GM18505 (cell line): ENCODE results near the gene DSG3.

Source experiments
- ATAC-seq: cut with Tn5 transposase; IDR thresholded peaks from one replicate; pipeline ENCODE4 v1.9.1; 2021; ENCODE audit not compliant: unreplicated experiment
- POLR2A ChIP-seq: IDR thresholded peaks from 4 replicates; pipeline ENCODE4 v1.6.1; 2011; ENCODE audit warnings: borderline replicate concordance; ENCODE audit not compliant: insufficient read depth, insufficient read length; ENCODE audit errors: extremely low read depth

Gene DSG3

DNA sequence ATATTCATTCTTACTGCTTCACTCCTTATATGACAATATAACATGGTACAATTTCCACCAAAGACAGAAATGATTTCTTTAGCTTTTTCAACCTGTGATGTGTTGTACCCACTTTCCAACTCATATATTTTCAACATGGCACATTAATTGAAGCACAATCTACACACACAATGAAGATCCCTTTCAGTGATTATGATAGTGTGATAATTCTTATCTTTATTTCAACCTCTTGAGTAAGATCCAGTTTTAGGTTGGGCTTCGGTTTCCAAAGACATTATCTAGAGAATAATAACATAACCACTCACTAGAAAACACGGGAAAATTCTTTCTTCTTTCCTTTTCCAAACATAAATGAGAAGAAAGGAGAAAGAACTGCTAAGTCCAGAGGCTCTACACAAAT lies 3.4 kb upstream of the DSG3 start:
- TF ChIP-seq POLR2A: no peak
- ATAC-seq: no peak

DNA sequence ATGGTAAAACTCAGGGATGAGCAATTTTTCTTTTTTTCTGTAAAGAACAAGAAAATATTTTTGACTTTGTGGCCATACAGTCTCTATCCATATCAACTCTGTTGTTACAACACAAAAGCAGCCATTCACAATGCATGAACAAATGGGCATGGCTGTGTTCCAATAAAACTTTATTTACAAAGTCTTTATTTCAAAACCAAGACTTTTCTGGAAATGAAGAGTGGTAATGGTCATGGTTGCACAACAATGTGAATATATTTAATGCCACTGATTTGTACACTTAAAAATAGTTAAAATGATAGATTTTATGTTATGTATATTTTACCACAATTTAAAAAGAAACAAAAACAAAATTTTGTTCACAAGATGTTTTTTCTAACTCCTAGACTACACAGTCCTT lies 1.6 kb upstream of the DSG3 start:
- no peak for ATAC-seq
- no peak for TF ChIP-seq POLR2A

DNA sequence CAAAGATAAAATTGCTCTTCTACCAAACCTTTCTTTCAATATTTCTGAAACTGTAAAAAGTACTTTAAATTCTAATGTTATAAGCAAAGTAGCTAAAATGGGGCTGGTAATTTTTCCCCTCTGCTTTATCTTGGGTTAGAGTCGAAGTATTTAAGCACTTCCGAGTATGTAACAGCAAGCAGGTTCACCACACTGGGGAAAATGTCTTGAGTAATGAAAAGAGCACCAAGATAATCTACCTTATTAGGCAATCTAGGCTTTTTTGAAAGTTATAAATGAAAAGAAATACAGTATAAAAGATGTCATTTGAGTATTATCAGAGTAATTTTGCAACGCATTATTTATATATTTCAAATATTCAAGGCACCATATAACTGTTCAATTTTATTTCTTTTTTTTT lies 687 bp upstream of the DSG3 start:
- no peak for ATAC-seq
- TF ChIP-seq POLR2A: no peak

DNA sequence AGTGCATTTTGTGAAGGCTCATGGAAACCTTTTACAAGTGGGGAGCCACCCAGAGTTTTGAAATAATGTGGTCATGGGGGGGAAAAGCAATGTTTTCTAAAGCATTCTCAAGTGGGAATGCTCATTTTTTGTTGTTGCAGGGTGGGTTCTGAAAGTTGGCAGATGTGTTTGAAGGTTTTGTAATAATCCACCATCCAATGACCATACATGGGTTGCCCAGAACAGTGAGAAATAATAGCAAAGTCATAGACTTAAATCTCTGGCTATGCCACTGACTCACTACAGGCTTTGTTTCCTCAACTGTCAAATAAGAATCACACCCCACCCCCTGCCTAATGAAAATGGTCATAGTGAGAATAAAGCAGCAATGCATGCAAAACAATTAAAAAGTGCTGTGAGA lies 2.9 kb downstream of the DSG3 start:
- ATAC-seq: no peak
- no peak for TF ChIP-seq POLR2A

DNA sequence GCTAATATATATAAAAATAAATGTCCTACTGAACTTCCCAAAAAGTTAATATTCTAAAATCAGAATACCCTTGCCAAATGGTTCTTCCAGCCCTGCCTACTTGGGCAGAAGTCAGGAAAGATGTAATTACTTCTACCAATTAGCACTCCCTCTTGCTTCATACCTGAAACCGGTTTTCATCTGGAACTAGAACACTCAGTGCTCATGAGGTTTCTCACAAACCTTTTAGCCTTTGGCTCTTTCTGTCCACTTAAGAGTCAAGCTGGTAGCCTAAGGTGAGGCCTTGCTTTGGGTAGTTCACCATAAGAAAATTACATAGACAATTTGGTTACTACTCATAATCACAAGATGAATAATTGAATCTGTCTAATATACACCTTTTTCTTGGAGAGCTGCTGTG lies 4.1 kb downstream of the DSG3 start:
- no peak for ATAC-seq
- no peak for TF ChIP-seq POLR2A

DNA sequence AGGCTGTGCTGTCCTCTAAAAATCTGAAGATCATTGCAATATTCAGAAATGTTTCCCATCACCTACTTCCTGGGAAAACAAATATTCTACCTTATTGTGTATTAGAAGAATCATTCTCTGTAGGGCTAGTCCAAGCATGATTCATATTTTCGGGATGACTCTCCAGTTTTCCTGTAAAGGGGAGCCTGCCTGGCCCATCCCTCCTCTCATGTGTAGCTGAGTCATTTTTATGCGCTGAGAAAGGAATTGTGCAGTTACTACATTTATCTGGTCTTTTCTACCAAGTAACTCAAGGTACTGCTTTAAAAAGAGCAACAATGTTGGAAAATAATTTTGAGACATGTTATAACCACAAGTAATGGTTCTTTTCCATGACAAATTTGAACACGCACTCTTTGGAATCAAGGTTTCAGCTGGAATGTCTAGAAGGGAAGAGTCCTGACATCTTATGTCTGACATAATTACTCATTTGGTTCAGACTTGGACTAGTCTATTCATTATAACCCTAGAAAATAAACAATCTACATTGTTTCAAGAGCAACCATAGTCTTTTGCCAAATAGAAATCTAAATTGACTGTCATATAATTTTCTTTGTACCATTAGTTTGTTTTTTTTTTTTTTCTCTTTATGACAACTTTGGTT lies 6.6 kb downstream of the DSG3 start:
- no peak for ATAC-seq
- no peak for TF ChIP-seq POLR2A

DNA sequence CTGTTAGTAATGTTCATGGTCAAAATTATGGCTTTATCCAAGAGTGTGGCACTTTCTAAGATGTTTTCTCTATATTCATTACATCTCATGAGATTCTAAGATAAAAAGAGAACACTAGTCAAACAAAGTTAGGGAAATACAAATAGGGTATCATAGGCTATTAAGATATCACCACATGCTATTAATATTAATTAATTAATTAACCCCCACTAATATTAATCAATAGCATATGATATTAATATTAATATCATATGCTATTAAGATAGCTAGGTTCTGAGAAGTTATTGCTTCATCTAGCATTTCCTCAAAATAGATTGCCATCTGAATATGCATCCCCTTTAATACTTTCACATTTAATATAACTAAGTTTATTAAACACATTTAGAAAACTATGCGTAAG lies 22.1 kb downstream of the DSG3 start:
- no peak for ATAC-seq
- no peak for TF ChIP-seq POLR2A

DNA sequence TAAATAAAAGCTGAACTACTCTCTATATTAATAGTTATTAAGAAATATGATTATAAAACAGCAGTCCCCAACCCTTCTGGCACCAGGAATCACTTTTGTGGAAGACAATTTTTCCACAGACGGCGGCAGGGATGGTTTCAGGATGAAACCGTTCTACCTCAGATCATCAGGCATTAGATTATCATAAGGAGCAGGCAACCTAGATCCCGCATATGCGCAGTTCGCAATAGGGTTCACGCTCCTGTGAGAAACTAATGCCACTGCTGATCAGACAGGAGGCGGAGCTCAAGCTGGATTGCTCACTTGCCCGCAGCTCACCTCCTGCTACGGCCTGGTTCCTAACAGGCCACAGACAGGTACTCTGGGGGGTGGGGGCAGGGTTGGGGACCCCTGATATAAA lies 31.1 kb downstream of the DSG3 start:
- TF ChIP-seq POLR2A: no peak
- no peak for ATAC-seq

DNA sequence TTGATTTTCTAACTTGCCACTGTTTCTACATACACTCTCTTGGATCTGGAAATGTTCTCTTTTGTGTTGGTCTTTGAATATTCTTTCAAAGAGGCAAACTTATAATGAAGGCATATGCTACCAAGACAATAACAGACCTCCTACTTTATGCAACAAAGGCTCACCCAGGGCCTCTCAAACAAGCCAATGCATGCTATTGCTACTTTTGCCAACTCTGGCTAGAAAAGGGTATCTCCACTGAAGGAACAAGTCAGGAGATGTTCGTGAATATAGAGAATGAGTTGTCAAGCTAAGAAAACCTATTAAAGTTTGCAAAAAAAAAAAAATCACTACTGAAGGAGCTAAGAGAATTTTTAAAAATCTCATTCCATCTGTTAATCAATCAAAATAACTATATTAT lies 34.5 kb downstream of the DSG3 start:
- TF ChIP-seq POLR2A: no peak
- no peak for ATAC-seq

DNA sequence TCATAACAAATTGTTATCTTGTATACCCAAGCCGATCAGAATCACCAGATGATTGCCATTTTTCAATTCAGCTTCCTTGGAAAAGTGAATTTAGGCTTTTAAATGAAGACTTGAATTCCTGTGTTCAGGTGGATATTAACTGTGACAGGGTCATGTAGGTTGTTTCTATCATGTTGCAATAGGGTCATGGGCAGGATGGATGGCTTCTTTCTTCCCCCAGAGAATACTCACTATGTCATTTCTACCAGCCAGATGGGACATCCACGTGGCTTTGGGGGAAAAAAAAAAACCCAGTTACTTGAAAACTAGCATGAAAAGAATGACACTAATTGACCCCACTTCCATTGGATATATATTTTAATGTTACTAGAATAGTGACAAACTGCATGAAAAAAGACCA lies 35.9 kb downstream of the DSG3 start:
- no peak for ATAC-seq
- no peak for TF ChIP-seq POLR2A

DNA sequence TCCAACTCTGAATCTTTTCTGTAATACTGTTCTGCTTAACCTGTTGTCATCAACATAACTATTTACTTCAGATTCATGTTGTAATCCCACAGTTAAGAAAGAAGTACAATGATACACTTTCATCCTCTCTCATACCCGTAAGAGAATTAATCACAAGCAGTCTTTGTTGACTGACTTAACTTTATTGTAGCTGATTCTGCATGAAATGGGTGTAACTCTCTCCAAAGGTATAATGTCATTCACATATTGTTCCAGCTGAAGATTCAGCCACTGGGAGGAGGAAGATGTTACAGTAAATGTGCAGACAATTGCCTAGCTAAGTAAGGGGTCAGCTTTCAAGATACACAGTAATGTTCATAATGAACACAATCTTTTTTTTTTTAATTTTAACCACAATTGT lies 36.9 kb downstream of the DSG3 start:
- TF ChIP-seq POLR2A: no peak
- ATAC-seq: no peak

DNA sequence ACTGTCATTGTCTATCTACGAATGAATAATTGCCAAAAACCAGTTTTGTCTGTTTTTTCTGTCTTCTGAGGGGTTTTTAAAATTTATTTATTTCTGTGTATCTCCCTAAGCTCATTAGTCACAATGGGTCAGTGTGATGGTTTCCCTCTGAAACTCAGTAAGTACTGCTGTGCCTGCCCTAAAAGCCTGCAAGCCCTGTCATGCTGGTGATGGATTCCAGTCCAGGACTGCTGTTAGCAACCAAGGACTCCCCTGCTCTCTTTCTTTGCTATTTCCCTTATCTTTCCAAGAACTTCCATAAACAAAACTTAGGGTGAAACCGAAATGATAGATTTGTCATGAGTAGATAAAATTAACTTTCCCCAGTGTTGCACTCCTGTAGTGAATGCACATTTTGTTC lies 38.6 kb downstream of the DSG3 start:
- no peak for ATAC-seq
- no peak for TF ChIP-seq POLR2A

DNA sequence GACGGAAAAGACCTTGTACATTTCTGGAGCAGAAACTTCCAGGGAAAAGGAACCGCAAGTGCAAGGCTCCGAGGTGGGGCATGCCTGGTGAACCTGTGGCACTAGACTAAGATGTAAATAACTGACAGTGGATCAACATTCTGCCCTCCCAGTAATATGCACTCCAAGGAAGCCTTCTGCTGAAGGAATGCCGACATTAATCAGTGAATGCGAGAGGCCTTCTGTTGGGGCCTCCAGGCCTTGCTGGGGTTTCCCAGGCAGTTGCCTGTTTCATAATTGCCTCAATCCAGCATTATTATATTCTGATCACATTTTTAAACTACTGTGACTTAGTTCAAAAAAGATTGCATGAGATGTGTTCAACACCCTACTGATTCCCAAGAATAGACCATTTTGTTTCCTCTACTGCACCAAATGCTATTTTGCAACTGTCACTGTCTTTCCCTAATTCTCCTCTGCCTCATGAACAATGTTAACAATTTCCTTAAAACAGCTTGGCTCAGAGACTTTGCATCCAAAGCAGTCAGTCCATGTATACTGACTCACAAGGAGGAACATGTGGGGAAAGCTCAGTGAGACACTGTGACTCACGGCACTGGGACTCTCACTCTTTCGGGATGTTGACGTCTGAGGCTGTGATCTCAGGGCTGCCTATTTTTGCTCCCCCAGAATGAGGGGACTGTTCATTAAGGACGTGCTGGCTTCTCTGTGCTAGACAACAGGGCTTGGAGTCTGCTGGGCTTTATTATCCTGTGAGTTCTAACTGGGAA lies 39.9 kb downstream of the DSG3 start:
- no peak for TF ChIP-seq POLR2A
- ATAC-seq: no peak

DNA sequence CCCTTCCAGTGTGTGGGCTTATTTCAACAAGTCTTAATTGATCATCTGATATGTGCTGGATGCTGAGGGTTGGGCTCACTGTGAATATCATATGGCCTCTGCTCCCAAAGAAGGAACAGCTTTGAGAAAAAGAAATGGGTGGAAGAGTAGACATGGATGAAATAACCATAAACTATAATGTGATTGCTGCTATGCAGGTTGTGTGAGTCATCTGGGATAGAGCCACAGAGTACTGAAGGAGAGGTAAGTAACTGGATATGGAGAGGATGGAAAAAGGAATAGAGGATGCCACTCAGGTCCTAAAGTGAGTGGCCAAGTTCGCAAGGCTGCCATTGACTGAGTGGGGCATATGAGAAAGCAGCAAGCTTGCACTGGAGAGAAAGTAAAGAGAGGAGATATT lies 41.8 kb downstream of the DSG3 start:
- TF ChIP-seq POLR2A: no peak

More for the DNA sequence above, 41.8 kb downstream of the DSG3 start:
- no peak for ATAC-seq
